ENCODE data around the gene VIT. TPM values are rescaled to one million over a fixed set of nuclear protein-coding genes. Genes with fewer than 3 reads are reported as not detected.

VIT gene
- total RNA-seq, 1 experiment from 2014 or later: not detected

- ChIA-PET POLR2A (ENCODE audit: unreplicated experiment) (no interaction called here), CTCF (no interaction called here)
- Histone ChIP-seq H2AFZ (no peak overlapping the region), H3K27ac (no peak overlapping the region), H3K9me3 (ENCODE audit: insufficient read depth, low read depth) (no peaks in the 10 kb centered on the region; the same call in 1 of the 2 replicates), H3K36me3 (ENCODE audit: low read depth) (no peaks in the 10 kb centered on the region), H3K4me1 (replicated peaks; ENCODE audit: insufficient read depth) (peaks cover 25% of the 10 kb centered on the region), H3K9me2 (ENCODE audit: insufficient read depth) (no peaks in the 10 kb centered on the region), H4K20me1 (ENCODE audit: insufficient read depth) (no peaks in the 10 kb centered on the region), H3K4me3 (no peak overlapping the region), H3K79me2 (ENCODE audit: low read depth) (no peaks in the 10 kb centered on the region), H3K4me2 (no peak overlapping the region), H3F3A (ENCODE audit: insufficient read depth, low read depth) (peaks cover 24% of the 10 kb centered on the region; the same call in 1 of the 2 replicates), H3K27me3 (ENCODE audit: insufficient read depth, low read depth) (no peaks in the 10 kb centered on the region)
- intact Hi-C loops (cut with micrococcal nuclease; ENCODE audit: unreplicated experiment): no loop called here
- BruUV-seq (replicated peaks): no TSS peak
- no peak for DNase-seq
- TF ChIP-seq CTCF (conservative IDR thresholded peaks at IDR 0.05): no peak
- no peak for TF ChIP-seq EZH2 (IDR thresholded peaks at IDR 0.05; ENCODE audit: low read depth)
These were observed 42.4 kb upstream of the VIT start for GRCh38 chr2:36653967-36654694.

- H3K4me3 ChIP-seq: no peak overlapping the region
- no peak overlapping the region for H3K27ac ChIP-seq
- H3K9me2 ChIP-seq (ENCODE audit: insufficient read depth): no peaks in the 10 kb centered on the region
- H3K4me1 ChIP-seq (replicated peaks; ENCODE audit: insufficient read depth): peaks cover 23% of the 10 kb centered on the region
- TF ChIP-seq EZH2 (IDR thresholded peaks at IDR 0.05; ENCODE audit: low read depth) (no peak), CTCF (conservative IDR thresholded peaks at IDR 0.05) (no peak)
- H4K20me1 ChIP-seq (ENCODE audit: insufficient read depth): no peaks in the 10 kb centered on the region
- H3K9me3 ChIP-seq (ENCODE audit: insufficient read depth, low read depth): no peaks in the 10 kb centered on the region
- no TSS peak for BruUV-seq (replicated peaks)
- ChIA-PET POLR2A (ENCODE audit: unreplicated experiment) (no interaction called here), CTCF (no interaction called here)
- intact Hi-C loops (cut with micrococcal nuclease; ENCODE audit: unreplicated experiment): no loop called here
- H3K4me2 ChIP-seq: no peak overlapping the region
- H3K27me3 ChIP-seq (ENCODE audit: insufficient read depth, low read depth): no peaks in the 10 kb centered on the region
- peaks cover 11% of the 10 kb centered on the region for H3F3A ChIP-seq (ENCODE audit: insufficient read depth, low read depth)
- DNase-seq: no peak
- no peaks in the 10 kb centered on the region for H3K36me3 ChIP-seq (ENCODE audit: low read depth)
- H2AFZ ChIP-seq: no peak overlapping the region
- no peaks in the 10 kb centered on the region for H3K79me2 ChIP-seq (ENCODE audit: low read depth)
These were observed 41.1 kb upstream of the VIT start for GRCh38 chr2:36655453-36655852.

- Histone ChIP-seq H3K27ac (no peak overlapping the region), H2AFZ (no peak overlapping the region)
- intact Hi-C loops (cut with micrococcal nuclease; ENCODE audit: unreplicated experiment): no loop called here
These were observed 38.8 kb upstream of the VIT start for GRCh38 chr2:36657703-36658102.

More at GRCh38 chr2:36657703-36658102, 38.8 kb upstream of the VIT start:
- TF ChIP-seq EZH2 (IDR thresholded peaks at IDR 0.05; ENCODE audit: low read depth) (no peak), CTCF (conservative IDR thresholded peaks at IDR 0.05) (no peak)
- Histone ChIP-seq H3F3A (ENCODE audit: insufficient read depth, low read depth) (peaks cover 8% of the 10 kb centered on the region; the same call in 1 of the 2 replicates), H3K27me3 (ENCODE audit: insufficient read depth, low read depth) (no peaks in the 10 kb centered on the region), H4K20me1 (ENCODE audit: insufficient read depth) (no peaks in the 10 kb centered on the region), H3K9me2 (ENCODE audit: insufficient read depth) (no peaks in the 10 kb centered on the region), H3K9me3 (ENCODE audit: insufficient read depth, low read depth) (0 out of 2 replicates have a peak, but pooled peaks cover 3% of the 10 kb centered on the region), H3K79me2 (ENCODE audit: low read depth) (no peaks in the 10 kb centered on the region), H3K36me3 (ENCODE audit: low read depth) (no peaks in the 10 kb centered on the region), H3K4me3 (no peak overlapping the region), H3K4me2 (no peak overlapping the region), H3K4me1 (replicated peaks; ENCODE audit: insufficient read depth) (peaks cover 19% of the 10 kb centered on the region)
- no peak for DNase-seq
- CTCF ChIA-PET: no interaction called here
- POLR2A ChIA-PET (ENCODE audit: unreplicated experiment): interaction anchor here (0.7 kb wide), 1 partner anchor 80 kb away, joined by 3 read pairs; no protein-coding TSS in a partner anchor
- no TSS peak for BruUV-seq (replicated peaks)
